H9 (cell line): ENCODE data around the gene SAMHD1. TPM values are rescaled to one million over a fixed set of nuclear protein-coding genes. Genes with fewer than 3 reads are reported as not detected.

Experiments used
- DNase-seq: peaks from one replicate; pipeline ENCODE4 v3.0.0-alpha.2; 2017
- H2AFZ ChIP-seq: one replicate; pipeline ENCODE4 v1.6.1; 2013; ENCODE audit warnings: mild to moderate bottlenecking, low read length, control low read depth, moderate library complexity
- H2AK5ac ChIP-seq: 2 replicates; pipeline ENCODE4 v1.6.1; 2013; ENCODE audit warnings: low read length, control low read depth, mixed read lengths; ENCODE audit not compliant: insufficient read length
- H2BK120ac ChIP-seq: one replicate; pipeline ENCODE4 v1.6.1; 2013; ENCODE audit warnings: low read depth, mild to moderate bottlenecking, low read length, control low read depth, inconsistent platforms; ENCODE audit not compliant: poor library complexity, severe bottlenecking
- H2BK12ac ChIP-seq: 2 replicates; pipeline ENCODE4 v1.6.1; 2013; ENCODE audit warnings: low read length, control low read depth, mixed read lengths, low read depth; ENCODE audit not compliant: insufficient read length
- H2BK15ac ChIP-seq: 2 replicates; pipeline ENCODE4 v1.6.1; 2013; ENCODE audit warnings: low read depth, low read length, control low read depth
- H2BK20ac ChIP-seq: one replicate; pipeline ENCODE4 v1.6.1; 2013; ENCODE audit warnings: low read depth, mild to moderate bottlenecking, low read length, control low read depth, inconsistent platforms; ENCODE audit not compliant: poor library complexity, severe bottlenecking
- H2BK5ac ChIP-seq: 2 replicates; pipeline ENCODE4 v1.6.1; 2013; ENCODE audit warnings: low read length, control low read depth, mixed read lengths; ENCODE audit not compliant: insufficient read length
- H3K14ac ChIP-seq: 2 replicates; pipeline ENCODE4 v1.6.1; 2013; ENCODE audit warnings: low read length, control low read depth; ENCODE audit not compliant: insufficient read depth
- H3K18ac ChIP-seq: 2 replicates; pipeline ENCODE4 v1.6.1; 2013; ENCODE audit warnings: low read depth, mild to moderate bottlenecking, mixed read lengths, low read length, control low read depth; ENCODE audit not compliant: insufficient read length
- H3K23ac ChIP-seq: 2 replicates; pipeline ENCODE4 v1.6.1; 2013; ENCODE audit warnings: low read length, control low read depth, mixed read lengths, low read depth; ENCODE audit not compliant: insufficient read length
- H3K23me2 ChIP-seq: 2 replicates; pipeline ENCODE4 v1.6.1; 2013; ENCODE audit warnings: low read depth, mild to moderate bottlenecking, mixed read lengths, low read length, control low read depth; ENCODE audit not compliant: insufficient read length, poor library complexity, severe bottlenecking
- H3K27ac ChIP-seq: 2 replicates; pipeline ENCODE4 v1.5.1; 2013; ENCODE audit warnings: low read length, control low read depth, mixed read lengths, low read depth; ENCODE audit not compliant: insufficient read length
- H3K27me3 ChIP-seq: 2 replicates; pipeline ENCODE4 v1.6.1; 2013; ENCODE audit warnings: low read length, control low read depth, inconsistent platforms; ENCODE audit not compliant: insufficient read depth
- H3K4ac ChIP-seq: 2 replicates; pipeline ENCODE4 v1.6.1; 2013; ENCODE audit warnings: low read depth, mild to moderate bottlenecking, control low read depth, inconsistent platforms, low read length, moderate library complexity
- H3K4me1 ChIP-seq: 2 replicates; pipeline ENCODE4 v1.6.1; 2013; ENCODE audit warnings: low read length, control low read depth, inconsistent platforms; ENCODE audit not compliant: insufficient read depth
- H3K4me2 ChIP-seq: 2 replicates; pipeline ENCODE4 v1.6.1; 2013; ENCODE audit warnings: low read length, control low read depth, mixed read lengths; ENCODE audit not compliant: insufficient read length, insufficient read depth
- H3K56ac ChIP-seq: 2 replicates; pipeline ENCODE4 v1.6.1; 2013; ENCODE audit warnings: low read depth, mild to moderate bottlenecking, mixed read lengths, low read length, control low read depth; ENCODE audit not compliant: insufficient read length
- H3K79me1 ChIP-seq: 2 replicates; pipeline ENCODE4 v1.6.1; 2013; ENCODE audit warnings: low read depth, mild to moderate bottlenecking, moderate library complexity, low read length, control low read depth, inconsistent platforms; ENCODE audit not compliant: insufficient read depth, poor library complexity, severe bottlenecking
- H3K79me2 ChIP-seq: 2 replicates; pipeline ENCODE4 v1.6.1; 2013; ENCODE audit warnings: low read length, control low read depth, inconsistent platforms; ENCODE audit not compliant: insufficient read depth
- H3K9ac ChIP-seq: 2 replicates; pipeline ENCODE4 v1.6.1; 2013; ENCODE audit warnings: low read length, control low read depth, mixed read lengths; ENCODE audit not compliant: insufficient read length; ENCODE audit errors: extremely low read depth
- H3K9me3 ChIP-seq: one replicate; pipeline ENCODE4 v1.6.1; 2013; ENCODE audit warnings: low read depth, low read length, inconsistent platforms; ENCODE audit not compliant: control insufficient read depth
- H3T11ph ChIP-seq: one replicate; pipeline ENCODE4 v1.6.1; 2013; ENCODE audit warnings: mild to moderate bottlenecking, low read length, control low read depth, inconsistent platforms
- H4K20me1 ChIP-seq: one replicate; pipeline ENCODE4 v1.6.1; 2013; ENCODE audit not compliant: control insufficient read depth, insufficient read length, insufficient read depth
- H4K5ac ChIP-seq: 2 replicates; pipeline ENCODE4 v1.6.1; 2013; ENCODE audit warnings: low read depth, mild to moderate bottlenecking, mixed read lengths, low read length, control low read depth; ENCODE audit not compliant: insufficient read length
- H4K8ac ChIP-seq: replicated peaks from 2 replicates; pipeline ENCODE4 v1.6.1; 2013; ENCODE audit warnings: low read length, control low read depth, mixed read lengths, low read depth; ENCODE audit not compliant: insufficient read length
- H4K91ac ChIP-seq: 2 replicates; pipeline ENCODE4 v1.6.1; 2013; ENCODE audit warnings: low read depth, mild to moderate bottlenecking, moderate library complexity, mixed read lengths, low read length, control low read depth; ENCODE audit not compliant: insufficient read length
- H3K27ac Mint-ChIP-seq, 3 experiments: 2 replicates in 2 of 3; 3 replicates in 1 of 3; pipeline ENCODE4 v1.8.0; 2020 to 2021; ENCODE audit warnings: mixed read lengths in 3 of 3, mild to moderate bottlenecking in 1 of 3, moderate library complexity in 1 of 3
- H3K27me3 Mint-ChIP-seq: 2 replicates; pipeline ENCODE4 v1.8.0; 2021; ENCODE audit warnings: low read depth, mild to moderate bottlenecking, moderate library complexity, mixed read lengths
- H3K36me3 Mint-ChIP-seq, 3 experiments: 2 replicates in 2 of 3; 3 replicates in 1 of 3; pipeline ENCODE4 v1.8.0; 2020 to 2021; ENCODE audit warnings: low read depth in 3 of 3, mixed read lengths in 3 of 3; ENCODE audit not compliant: insufficient read depth in 1 of 3
- H3K4me1 Mint-ChIP-seq, 2 experiments: 2 replicates each; pipeline ENCODE4 v1.8.0; 2020; ENCODE audit warnings: mixed read lengths in 2 of 2
- H3K4me3 Mint-ChIP-seq, 2 experiments: 2 replicates in 1 of 2; 3 replicates in 1 of 2; pipeline ENCODE4 v1.8.0; 2020 to 2021; ENCODE audit warnings: mild to moderate bottlenecking in 2 of 2, mixed read lengths in 2 of 2, moderate library complexity in 1 of 2
- H3K9me3 Mint-ChIP-seq, 2 experiments: 2 replicates in 1 of 2; 3 replicates in 1 of 2; pipeline ENCODE4 v1.8.0; 2020; ENCODE audit warnings: mild to moderate bottlenecking in 2 of 2, mixed read lengths in 2 of 2, moderate library complexity in 1 of 2
- CTCF ChIP-seq: fragments of 200-600 bp; sonication (generic); conservative IDR thresholded peaks from 3 replicates; pipeline ENCODE4 v1.8.0; 2021; ENCODE audit warnings: antibody characterized with exemption, mild to moderate bottlenecking
- WGBS: extraction: QIAGEN DNeasy Blood & Tissue Kit; methylation state at CpG from one replicate; pipeline ENCODE4 v1.1.7; 2013; ENCODE audit warnings: missing lambda C conversion rate, low lambda C conversion rate, mixed read lengths; ENCODE audit not compliant: insufficient read length; ENCODE audit errors: extremely low coverage; 5-methylcytosine and 5-hydroxymethylcytosine counted together
- total RNA-seq: library from RNA; stranded (reverse); gene quantifications from 2 replicates; pipeline ENCODE4 v1.2.1, GENCODE V29; 2021

Gene SAMHD1
- total RNA-seq, 1 experiment from 2014 or later, result 53.1 TPM

- Histone ChIP-seq H3K23ac (no peak overlapping the region), H3K79me1 (no peaks in the 10 kb centered on the region), H3K18ac (no peak overlapping the region), H4K91ac (no peak overlapping the region), H4K8ac (no peak overlapping the region), H2BK20ac (no peak overlapping the region), H3K27ac (no peak overlapping the region), H2BK5ac (no peak overlapping the region), H3K79me2 (no peaks in the 10 kb centered on the region), H4K20me1 (no peaks in the 10 kb centered on the region), H3K14ac (no peak overlapping the region), H3K9me3 (peaks cover 10% of the 10 kb centered on the region), H2BK12ac (no peak overlapping the region), H3K56ac (no peak overlapping the region), H2BK120ac (no peak overlapping the region), H3K4me1 (no peaks in the 10 kb centered on the region), H3K27me3 (no peaks in the 10 kb centered on the region), H3K9ac (no peak overlapping the region), H3K4ac (no peak overlapping the region), H3K4me2 (no peak overlapping the region), H4K5ac (no peak overlapping the region), H3T11ph (no peak overlapping the region), H3K23me2 (no peaks in the 10 kb centered on the region), H2AK5ac (no peak overlapping the region), H2BK15ac (no peak overlapping the region), H2AFZ (no peak overlapping the region)
- no CpG with 5 or more reads among the region's 10 CpGs for WGBS
- no peak for DNase-seq
- Mint-ChIP-seq H3K36me3 (peaks cover 10 to 16% (median 15%) of the 10 kb centered on the region in 3 experiments; a peak in 6 of 7 replicates), H3K27me3 (no peaks in the 10 kb centered on the region; the same call in 1 of the 2 replicates), H3K4me1 (0 out of 4 replicates have a peak, but pooled peaks cover 0 to 2% of the 10 kb centered on the region in 2 experiments), H3K4me3 (no peak overlapping the region), H3K27ac (no peak overlapping the region), H3K9me3 (peaks cover 15 to 24% of the 10 kb centered on the region in 2 experiments)
- no peak for TF ChIP-seq CTCF
Measured at GRCh38 chr20:36957875-36958667, 6.6 kb upstream of the SAMHD1 start.
